AG09319 (cell line): ENCODE results near the gene UCHL1.
"Not testable (repeated sequence)": the region's sequence is repeated elsewhere in the genome, so short reads cannot be mapped to it uniquely, and the experiment has no call there.

Experiments used
- DNase-seq: peaks from one replicate; pipeline ENCODE4 v3.0.0-alpha.2; 2010; ENCODE audit warnings: low read depth; ENCODE audit errors: extremely low read depth
- TF ChIP-seq, protein P1 (sequence below): IDR thresholded peaks from 2 replicates; pipeline ENCODE4 v1.5.1; 2011; ENCODE audit warnings: low read depth, mild to moderate bottlenecking, inconsistent platforms, low read length, moderate library complexity

Gene UCHL1

DNA sequence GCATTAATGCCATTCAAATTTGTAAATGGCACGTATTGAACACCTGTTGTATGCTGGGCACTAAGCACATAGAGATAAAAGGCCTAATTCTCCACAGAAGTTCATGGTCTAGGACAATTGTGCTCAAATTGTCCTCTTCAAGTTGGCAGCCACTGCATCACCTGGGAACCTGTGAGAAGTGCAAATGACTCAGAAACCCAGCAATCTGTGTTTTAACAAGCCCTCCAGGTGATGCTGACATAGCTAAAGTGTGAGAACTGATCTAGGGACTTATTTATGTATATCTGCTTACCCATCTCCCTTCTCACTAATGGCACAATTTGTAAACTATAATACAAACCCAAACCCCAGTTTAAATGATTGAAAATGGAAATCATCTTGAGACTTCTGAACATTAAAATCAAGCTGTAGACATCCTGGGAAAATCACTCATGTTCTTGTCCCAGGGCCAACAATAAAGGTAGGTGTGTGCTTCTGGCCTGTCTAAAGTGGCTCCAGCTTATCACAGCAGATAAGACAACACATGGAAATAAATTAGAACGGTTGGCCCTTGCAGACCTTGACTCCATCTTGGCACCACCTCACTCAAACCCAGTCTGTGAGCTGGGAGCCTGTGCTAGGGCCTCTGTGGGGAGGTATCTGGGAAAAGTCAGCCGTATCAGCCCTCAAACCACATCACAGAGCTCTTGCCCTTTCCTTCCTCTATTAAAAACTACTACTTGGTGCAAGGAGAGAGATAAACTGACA, 46.8 kb downstream of the UCHL1 start:
- TF ChIP-seq, protein P1, sequence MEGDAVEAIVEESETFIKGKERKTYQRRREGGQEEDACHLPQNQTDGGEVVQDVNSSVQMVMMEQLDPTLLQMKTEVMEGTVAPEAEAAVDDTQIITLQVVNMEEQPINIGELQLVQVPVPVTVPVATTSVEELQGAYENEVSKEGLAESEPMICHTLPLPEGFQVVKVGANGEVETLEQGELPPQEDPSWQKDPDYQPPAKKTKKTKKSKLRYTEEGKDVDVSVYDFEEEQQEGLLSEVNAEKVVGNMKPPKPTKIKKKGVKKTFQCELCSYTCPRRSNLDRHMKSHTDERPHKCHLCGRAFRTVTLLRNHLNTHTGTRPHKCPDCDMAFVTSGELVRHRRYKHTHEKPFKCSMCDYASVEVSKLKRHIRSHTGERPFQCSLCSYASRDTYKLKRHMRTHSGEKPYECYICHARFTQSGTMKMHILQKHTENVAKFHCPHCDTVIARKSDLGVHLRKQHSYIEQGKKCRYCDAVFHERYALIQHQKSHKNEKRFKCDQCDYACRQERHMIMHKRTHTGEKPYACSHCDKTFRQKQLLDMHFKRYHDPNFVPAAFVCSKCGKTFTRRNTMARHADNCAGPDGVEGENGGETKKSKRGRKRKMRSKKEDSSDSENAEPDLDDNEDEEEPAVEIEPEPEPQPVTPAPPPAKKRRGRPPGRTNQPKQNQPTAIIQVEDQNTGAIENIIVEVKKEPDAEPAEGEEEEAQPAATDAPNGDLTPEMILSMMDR: no peak
- DNase-seq: no peak

DNA sequence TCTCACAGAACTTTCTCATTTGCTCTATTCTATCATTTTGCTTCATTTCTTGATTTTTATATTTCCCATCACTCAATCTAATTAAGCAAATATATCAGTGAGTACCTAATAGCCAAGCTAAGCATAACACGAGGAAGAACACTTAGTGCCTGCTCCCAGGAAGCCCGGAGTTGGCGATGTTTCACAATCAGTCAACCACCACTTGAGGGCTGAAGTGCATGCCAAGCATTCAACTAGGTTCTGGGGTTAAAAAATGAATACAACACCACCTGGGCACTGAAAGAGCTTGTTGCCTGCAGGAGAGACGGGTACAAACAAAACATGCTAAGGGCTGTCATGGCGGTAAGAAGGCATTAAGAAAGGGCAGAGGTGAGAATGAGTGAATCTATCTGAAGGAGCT, 47.5 kb downstream of the UCHL1 start:
- no peak for DNase-seq
- TF ChIP-seq, protein P1: no peak

DNA sequence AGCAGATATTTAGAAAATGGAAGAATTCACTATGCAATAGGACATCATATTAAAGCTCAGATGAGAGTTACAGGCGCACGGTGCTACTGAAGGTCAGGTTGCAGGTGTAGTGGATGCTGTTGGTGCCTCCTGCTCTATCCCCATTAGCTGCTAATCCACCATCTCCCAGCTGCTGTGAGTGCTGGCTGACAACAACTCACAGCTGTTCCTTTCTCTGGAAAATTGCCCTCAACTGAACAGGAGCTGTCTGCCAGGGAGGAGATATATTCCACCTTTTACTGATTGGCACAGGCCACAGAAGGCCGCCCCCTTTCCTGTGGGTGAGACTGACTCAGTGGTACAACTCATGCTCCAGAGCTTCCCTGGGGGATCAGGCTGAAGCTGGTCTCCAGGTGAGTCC, 48.7 kb downstream of the UCHL1 start:
- DNase-seq: no peak
- TF ChIP-seq, protein P1: no peak

DNA sequence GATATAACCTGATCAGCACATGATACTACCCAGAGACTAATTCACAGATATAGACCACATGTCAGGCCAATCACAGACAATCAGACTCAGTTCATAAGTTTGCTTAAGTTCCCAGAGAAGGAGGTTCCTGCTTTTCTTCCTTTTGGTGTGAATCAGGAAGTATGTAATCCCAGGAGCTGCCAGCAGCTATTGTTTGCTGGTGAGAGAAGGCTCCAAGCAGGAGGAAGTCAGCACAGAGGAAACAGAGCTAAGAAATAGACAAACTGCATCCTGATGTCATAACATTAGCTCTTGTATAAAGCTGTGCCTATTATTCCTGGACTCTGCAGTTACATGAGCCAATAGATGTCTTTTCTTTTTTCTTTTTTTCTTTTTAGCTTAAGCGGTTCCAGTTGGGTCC, 50.9 kb downstream of the UCHL1 start:
- TF ChIP-seq, protein P1: no peak
- no peak for DNase-seq

DNA sequence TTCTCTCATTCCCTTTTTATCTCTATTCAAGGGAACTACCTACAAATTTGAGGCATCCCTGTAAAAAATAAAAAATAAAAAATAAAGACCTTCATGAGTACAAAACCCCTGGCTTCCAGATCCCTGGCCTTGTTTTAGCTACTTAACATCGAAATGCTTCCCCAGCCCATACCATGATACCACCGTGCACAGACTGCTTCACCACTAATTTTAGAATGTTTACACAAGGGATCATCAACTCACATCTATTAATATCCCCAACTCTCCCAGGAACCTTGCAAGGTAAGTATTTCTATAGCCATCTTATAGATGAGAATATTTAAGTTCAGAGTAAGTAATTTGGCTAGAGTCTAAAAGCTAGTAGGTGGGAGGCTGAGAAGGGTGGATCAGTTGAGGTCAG, 51.7 kb downstream of the UCHL1 start:
- DNase-seq: no peak
- TF ChIP-seq, protein P1: no peak

DNA sequence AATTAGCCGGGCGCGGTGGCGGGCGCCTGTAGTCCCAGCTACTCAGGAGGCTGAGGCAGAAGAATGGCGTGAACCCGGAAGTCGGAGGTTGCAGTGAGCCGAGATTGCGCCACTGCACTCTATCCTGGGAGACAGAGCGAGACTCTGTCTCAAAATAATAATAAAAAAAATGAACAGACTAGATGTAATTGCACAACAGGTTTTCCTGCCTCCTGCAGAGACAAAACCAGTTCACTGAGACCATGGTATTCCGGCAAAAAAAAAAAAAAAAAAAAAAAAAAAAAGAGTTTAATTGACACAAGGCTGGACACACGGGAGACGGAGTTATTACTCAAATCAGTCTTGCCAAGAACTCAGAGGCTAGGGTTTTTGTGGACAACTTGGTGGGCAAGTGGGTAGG, 58.7 kb downstream of the UCHL1 start:
- not testable (repeated sequence) for DNase-seq

DNA sequence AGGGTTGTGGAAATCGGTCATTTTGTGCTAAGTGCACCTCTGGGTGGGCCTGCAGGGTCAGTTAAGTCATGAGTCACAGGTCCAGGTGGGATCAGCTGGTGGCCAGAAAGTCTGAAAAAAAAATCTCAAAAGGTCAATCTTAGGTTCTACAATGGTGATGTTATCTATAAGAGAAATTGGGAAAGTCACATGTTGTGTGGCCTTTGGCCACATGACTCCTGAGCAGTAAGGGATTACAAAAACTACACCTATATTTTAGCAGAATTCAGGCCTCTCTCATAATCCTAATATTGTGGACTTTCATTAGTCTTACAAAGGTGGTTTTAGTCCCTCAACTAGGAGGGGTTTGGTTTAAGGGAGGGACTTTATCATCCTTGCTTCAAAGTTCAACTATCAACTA, 59.1 kb downstream of the UCHL1 start:
- TF ChIP-seq, protein P1: no peak
- DNase-seq: no peak
